GM19023 (cell line): Measurements from ENCODE around the gene ASCC3.

Experiments
- ATAC-seq: cut with Tn5 transposase; IDR thresholded peaks from one replicate; pipeline ENCODE4 v1.9.1; 2021; ENCODE audit warnings: mild to moderate bottlenecking, moderate library complexity; ENCODE audit not compliant: unreplicated experiment

ASCC3 gene

DNA sequence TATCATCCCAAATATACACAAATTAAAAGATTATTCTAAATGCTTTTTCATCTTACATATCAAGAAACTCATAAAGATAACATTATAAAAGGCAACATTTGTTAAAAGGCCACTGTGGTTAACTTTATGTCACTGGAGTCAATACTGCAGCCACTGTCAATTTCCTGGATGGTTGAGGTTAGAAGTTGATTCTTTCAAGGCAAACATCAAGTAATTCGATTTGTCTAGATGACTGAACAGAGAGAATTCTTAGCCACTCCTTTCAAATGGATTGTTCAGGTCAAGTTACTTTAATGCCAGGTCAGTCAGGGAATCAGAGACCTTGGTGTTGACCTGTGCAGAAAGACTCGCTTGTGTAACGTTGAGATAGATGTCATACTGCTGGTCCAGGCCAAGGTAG, 372.0 kb downstream of the ASCC3 start:
- ATAC-seq, result no peak

DNA sequence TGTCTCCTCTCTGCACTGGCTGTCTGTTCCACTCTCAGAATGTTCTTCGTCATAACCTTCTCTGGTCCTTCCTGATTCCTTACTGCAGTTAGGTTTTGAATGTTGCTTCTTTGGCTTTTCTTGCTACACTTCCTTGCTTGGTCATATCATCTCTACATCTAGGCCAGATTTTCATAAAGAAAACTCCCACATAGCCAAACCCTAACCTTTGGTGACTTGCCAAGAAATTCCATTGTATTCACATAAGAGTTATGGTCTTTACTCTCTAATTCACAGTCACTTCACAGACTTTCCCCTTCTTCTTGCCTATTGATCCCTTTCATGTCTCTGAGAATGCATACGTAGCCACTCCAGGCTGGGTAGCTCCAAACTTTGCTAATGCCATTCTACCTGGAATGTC, 374.5 kb downstream of the ASCC3 start:
- ATAC-seq, result no peak

DNA sequence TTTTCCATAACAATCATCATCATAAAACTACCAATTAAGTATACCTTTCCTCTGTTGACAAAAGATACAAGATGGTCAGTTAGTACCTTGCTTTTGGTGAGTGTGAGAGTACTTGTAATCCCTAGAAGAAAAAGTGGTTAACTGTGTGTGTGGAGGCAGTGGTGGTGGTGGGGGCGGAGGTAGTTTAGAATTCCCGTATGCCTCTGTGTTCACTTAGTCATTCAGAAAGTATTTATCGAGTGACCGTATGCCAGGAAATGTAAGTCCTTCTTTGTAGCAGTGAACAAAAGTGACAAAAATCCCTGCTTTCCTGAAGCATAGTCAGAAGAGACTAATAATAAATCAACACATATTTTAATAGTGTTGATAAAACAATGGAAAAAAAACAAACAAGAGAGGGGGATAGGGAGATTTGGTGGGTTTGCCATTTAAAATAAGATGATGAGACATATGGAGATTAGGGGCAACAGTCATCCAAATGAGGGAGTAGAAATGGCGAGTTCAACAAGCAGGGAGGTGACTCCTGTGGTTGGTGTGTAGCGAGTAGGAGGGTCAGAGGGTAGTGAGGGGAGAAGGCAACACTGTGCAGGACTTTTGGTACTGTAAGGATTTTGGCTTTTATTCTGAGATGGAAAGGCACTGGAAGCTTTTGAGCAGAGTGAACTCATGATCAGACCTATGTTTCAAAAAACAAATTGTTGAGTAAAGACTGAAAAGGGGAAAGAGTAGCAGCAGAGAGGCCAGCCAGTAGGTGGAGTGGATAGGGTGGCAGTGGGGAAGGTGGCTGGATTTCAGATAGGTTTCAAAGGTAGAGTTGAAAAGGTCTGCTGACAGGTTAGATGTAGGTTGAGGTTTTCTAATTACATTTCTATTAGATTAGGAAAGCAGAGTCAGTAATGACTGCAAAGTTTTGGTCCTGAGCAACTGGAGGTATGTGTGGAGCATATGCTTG, 376.1 kb downstream of the ASCC3 start:
- no peak for ATAC-seq

DNA sequence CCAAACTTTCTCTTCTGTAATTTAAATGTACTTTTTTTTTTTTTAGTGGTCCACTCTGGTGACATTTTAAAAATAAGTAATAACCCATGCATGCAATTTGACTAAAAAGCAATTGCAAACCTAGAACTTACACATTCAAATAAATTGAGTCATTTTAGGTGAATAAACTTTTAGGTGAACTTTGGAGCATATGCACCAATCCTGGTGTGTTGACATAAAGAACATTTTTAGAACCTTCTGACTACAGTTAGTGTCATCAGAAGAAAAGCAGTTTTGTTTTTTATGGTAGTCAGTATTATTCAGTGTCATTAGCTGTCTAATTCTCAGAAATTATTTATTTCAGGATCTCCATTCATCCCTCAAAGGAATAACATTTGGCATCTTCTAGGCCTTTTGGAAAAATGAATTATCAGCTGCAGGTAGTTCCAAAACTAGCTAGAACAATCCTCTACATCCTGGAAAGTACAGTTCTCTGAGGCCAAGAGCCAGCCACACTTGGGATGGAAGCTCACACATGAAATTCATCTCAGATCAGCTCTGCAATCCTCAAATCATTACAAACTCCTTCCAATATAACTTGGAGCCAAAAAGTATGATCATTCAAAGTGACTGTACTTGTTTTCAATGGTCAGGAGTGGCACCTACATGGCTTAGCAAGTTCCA, 378.0 kb downstream of the ASCC3 start:
- ATAC-seq, result no peak

DNA sequence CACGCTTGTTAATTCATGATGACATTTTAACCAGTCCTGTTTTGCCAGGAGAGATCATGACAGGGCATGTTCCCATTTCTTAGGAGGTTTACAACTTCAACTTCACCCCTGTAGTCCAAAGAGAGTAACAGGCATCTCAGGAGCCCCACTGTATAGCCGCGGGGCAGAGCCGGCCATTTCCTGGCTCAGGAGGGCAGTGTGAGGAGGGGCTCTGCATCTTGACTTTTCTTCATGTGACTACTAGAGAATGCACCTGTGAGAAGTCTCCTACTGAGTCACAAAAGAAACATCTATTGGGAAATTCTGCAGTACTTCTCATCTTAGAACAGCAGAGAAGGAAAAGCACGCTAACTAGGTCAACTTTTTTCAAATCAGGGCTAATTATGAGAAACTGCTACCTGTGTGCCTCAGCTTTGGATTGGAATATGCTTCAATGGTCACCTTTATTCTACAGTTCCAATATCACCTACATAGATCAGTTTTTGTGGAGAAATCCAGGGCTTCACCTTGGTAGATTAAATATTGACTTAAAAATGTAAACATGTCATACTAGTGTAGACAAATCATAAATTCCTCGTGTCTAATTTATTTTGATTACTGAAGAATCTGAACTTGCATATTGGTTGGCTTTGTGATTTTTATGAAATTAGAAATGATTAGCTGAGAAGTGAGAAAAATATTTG, 387.8 kb downstream of the ASCC3 start:
- no peak for ATAC-seq

DNA sequence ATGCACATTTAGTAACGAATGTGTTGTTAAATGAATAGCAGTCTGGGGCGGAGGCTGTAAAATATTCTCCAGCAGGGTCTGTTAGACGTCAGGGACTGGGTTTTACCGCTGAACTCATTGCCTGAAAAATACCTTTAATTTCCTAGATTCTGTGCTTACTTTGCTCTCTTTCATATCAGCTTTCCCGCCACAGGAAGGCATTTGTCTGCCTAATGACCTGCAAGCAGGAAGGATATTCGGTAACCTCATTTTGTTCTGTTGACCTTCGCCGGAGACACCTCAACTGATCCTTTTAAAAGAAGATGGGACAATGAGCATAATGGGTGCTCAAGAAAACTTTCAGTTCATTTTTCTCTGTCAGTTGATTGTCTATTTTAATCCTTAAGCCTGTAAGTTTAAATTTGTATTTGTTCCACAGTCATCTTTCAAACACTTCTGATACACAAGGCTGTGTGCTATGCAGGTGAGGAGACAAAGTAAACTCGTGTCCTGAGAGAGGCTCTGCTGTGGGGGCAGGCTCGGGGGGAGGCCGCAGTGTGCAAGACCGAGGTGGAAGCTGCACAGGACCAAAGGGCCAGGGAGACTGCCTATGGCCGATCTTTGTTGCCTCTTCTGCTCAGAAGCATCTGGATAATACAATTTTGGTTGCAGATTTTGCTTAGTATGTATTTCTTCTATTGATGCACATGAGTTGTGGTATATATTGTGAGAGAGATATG, 389.0 kb downstream of the ASCC3 start:
- no peak for ATAC-seq

DNA sequence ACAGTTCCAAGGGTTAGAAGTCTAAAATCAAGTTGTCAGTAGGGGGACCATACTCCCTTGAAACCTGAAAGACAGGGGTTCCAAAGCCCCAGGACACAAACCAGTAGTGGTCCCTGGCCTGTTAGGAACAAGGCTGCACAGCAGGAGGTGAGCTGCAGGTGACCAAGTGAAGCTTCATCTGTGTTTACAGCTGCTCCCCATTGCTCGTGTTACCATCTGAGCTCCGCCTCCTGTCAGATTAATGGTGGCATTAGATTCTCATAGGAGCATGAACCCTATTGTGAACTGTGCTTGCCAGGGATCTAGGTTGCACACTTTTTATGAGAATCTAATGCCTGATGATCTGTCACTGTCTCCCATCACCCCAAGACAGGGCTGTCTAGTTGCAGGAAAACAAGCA, 391.1 kb downstream of the ASCC3 start:
- ATAC-seq, result no peak

DNA sequence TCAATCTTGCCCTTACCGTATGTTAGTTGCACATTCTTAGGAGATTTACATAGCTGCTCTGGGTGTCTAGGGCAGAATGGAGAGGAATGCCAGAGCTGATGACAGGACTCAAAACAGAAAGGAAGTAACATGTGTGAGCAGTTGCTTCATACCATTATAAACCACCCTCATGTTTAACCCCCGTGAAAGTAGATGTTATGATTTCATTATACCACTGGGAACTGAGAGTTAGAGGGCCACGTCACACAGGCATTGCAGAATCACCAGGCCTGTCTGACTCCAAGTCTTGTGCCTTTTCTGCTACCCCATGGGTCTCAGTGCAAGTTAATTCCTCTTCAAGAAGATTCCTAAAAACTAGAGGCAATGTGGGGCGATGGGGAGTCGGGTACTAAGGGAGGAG, 392.9 kb downstream of the ASCC3 start:
- ATAC-seq, result no peak

DNA sequence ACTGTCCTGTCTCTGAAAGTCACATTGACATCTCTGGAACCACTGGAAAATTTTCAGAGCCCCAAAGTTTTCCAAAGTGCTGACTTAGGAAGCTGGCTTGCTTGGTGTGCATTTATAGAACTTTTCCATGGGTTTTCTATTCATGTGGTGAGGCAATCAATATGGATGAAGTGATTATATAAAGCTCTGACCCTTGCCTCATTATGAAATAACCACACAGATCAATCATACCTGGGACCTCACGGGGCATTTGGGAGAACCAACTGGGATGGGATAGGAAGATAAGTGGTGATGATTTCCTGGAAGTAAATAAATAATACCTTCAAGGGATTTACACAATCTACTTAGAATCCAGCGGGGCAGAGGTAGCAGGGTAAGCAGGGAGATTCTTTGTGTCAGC, 393.5 kb downstream of the ASCC3 start:
- no peak for ATAC-seq

DNA sequence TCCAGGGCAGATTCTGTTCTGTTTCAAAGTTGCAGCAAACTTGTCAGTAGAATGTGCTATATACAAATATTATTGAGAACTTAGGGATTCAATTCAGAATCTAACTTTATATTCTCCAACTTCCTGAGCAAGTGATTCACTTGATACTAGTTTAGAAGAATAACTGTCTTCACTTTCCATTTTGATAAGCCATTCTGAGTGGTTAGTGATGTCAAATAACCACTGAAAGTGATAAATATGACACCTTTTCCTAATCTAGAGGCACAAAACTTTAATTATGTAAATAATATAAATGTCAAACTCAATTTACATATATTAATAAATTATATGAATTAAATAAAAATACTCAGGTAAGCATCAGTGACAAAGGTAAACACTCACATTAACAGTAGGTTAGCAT, 395.9 kb downstream of the ASCC3 start:
- ATAC-seq, result no peak

DNA sequence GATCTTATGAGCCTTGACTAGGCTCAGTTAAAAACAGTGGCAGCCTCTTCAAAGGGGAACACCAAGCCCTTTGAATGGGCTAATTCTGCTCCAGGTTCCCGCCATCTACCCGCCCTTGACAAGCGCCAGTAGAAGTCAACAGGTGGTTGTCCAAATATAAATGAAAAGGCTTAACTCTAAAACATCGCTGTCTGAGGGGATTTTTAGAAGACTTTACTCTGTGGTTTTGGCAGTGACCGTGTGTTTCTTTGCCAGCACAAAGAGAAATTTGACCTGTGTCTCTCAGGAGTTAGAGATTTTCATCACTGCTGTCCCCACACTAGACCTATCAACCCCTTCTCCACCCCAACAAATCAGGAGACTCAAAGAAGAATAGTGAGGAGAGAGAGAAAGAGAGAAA, 396.7 kb downstream of the ASCC3 start:
- ATAC-seq, result no peak

DNA sequence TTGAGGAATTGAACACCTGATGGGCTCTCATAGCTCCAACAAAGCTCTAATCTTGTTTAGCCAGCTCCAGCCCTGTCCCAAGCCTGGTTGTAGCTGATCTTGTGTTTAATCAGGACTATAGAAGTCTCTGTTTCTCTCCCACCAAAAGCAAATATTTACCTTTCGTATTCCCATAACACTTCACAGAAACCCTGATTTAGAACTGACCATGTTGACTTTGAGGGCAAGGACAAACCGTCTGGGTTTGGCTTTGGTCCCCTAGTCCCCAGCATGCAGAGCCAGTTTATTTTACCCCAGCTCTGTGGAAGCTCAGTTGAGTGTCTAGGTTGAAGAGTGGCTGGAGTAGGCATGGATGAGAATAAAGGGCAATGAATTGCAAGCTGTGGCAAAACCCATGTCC, 398.4 kb downstream of the ASCC3 start:
- no peak for ATAC-seq

DNA sequence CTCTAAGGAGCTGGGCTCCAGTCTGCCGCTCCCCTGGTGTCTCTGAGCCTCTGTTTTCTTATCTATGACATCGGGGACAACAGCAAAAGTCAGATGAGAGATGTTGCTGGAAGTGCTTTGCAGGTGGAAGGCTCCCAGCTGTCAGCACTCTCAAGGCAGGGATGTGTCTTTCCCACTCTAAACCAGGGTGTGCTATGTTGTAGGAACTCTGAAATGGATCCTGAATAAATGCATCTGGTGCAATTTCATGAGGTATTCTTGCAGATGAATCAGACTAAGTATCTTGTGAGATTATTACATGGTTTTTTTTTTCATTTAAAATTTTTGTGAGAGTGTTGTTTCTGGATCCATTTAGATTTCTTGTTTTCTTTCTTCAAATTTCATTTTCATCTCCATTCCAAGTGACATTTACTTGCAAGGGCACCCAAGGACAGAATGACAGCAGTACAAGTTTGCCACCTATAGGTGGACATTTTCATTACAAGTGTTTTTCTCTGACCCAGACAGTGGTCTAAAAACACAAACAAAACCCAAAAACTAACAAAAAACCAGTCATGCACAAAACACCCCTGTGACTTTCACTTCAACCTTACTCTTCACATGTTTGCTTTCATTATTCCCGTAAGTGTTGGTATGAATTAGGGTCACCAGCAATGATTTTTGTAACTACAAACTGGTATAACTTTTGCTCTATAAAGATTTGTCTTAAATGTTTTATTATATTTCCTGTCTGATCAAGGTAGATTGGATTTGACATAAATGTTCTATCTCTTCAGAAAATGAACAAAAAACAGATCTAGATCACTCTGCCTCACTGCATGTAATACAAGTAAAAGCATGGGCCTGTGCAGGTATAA, 401.7 kb downstream of the ASCC3 start:
- ATAC-seq, result peak; percentile 44

DNA sequence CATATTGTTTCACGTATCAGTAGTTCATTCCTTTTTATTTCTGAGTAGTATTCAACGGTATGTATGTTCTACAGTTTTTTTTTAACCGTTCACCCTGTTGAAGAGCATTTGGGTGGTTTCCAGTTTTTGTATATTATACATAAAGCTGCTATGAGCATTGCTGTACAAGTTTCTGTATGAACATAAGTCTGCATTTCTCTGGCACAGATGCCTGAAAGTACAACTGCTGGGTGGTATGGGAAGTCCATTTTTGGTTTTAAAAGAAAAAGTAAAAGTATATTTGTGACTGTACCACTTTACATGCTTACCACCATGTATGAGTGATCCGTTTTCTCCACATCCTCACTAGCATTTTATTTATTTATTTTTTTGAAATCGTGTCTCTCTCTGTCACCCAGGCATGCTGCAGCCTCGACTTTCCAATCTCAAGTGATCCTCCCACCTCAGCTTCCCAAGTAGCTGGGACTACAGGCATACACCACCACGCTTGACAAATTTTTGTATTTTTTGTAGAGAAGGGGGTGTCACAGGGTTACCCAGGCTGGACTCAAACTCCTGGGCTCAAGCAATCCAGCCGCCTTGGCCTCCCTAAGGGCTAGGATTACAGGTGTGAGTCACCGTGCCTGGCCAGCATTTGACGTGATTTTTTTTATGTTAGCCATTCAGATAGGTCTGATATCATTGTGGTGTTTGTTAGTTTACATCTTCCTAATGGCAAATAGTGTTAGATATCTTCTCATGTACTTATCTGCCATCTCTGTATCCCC, 405.4 kb downstream of the ASCC3 start:
- ATAC-seq, result peak; percentile 74

DNA sequence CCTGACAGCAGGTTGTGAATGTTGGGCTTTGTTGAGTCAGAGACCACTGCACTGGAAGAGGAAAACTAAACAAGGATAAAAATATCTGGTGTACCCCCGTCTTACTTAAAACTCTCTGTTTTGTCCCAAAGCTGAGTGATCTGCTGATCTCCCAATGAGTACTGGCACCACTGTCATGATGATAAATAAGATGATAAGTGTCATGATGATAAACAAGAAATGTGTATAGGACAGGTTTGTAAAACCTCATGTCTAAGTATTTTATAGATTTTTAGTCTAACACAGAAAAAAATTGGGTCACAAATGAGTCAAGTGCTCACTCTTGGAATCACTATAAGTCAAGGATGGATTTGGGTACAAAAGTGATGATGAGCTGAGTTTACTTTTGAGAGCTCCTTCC, 407.9 kb downstream of the ASCC3 start:
- no peak for ATAC-seq

DNA sequence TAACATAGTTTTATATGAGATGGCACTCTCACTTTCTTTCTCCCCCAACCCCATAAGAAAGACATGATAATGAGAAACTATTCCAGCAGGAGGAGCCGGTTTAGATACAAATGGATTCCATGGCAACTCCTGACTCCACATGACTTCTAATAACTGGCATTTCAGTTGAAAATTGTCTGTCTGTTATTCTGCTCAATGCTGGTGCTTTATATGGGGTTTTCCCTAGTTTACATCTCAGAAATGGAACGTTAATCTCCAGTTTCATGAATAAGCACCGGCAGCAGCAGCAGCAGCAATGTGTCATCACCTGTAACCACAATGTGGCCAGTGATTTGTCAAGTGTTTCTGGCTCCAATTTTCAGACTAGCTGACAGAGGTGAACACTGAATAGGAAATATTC, 408.5 kb downstream of the ASCC3 start:
- peak; percentile 87 for ATAC-seq

DNA sequence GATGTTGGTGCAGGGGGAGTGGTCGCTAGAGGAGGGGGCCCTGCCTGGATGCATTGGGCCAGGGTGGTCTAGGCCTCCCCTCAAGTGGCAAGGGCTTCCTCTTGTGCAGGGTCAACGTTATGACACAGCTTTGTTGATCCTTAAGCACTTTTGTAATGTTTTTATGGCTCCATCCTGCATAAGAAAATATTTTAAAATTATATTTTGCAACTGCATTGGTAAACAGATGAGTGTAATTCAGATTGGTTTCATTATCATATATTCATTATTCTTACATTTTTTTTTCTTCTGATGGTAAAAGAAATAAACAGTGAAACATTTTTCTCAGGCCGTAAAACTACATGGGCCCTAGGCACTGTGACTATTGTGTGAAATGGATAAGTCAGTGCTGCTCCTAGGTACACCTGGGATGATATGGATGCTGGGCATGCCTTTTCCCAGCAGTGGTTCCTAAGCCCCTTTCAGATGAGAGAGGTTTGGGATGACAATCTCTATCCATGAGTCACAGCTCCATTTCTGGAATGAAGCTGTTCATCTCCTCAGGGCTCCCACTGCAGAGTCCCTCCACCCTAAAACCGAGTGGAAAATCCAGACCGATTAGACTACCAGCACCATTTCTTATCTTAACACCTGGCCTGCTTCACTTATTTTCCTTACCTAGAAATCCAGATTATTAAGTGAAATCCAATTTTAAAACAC, 410.6 kb downstream of the ASCC3 start:
- ATAC-seq, result no peak

DNA sequence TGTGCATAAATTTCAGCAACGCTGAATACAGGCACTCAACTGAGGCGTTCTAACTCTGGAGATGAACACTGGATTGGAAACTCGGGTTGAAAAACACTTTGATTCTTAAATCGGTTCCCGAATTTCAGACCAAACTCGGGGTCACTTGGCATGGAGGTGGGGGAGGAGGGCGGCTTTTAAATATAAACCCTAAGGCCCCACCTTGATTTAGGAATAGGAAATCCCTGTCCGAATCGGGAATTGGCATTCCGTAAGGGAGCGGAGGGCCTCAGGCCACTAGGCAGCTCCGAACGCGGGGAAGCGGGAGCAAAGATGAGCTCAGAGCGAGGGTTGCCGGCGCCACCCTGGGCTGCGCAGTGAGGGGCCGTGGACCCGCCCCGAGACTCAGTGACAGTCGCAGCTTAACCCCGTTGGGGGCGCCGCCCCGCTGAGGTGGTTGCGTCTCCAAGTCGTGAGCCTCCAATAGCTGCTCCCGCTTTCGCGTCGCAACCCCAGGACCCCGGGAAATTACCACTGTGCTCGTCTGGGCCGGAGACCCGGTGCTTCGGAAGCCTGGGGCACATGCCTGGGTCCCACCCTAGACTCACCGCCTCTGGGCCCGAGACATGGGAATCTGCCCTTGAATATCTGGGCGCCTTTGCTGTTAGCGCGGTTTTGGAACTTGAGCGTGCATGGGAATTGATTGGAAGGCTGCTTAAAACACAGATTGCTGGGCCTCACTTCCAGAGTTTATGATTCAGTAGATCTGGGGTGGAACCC, 411.8 kb downstream of the ASCC3 start:
- no peak for ATAC-seq
